Nephron (organoid): ENCODE measurements around the gene IDUA.

Experiments used
- H3K27ac Mint-ChIP-seq, 3 experiments: 2 replicates each; pipeline ENCODE4 v1.8.0; 2020; ENCODE audit warnings: mixed read lengths in 3 of 3, mild to moderate bottlenecking in 2 of 3, moderate library complexity in 1 of 3
- H3K27me3 Mint-ChIP-seq: 2 replicates; pipeline ENCODE4 v1.8.0; 2021; ENCODE audit warnings: low read depth, mild to moderate bottlenecking, moderate library complexity, mixed read lengths
- H3K36me3 Mint-ChIP-seq: 2 replicates; pipeline ENCODE4 v1.8.0; 2020; ENCODE audit warnings: low read depth, mixed read lengths
- H3K4me1 Mint-ChIP-seq: 2 replicates; pipeline ENCODE4 v1.8.0; 2020; ENCODE audit warnings: mixed read lengths
- H3K4me3 Mint-ChIP-seq, 3 experiments: 2 replicates each; pipeline ENCODE4 v1.8.0; 2020; ENCODE audit warnings: mild to moderate bottlenecking in 3 of 3, mixed read lengths in 3 of 3, moderate library complexity in 2 of 3
- H3K9me3 Mint-ChIP-seq: 2 replicates; pipeline ENCODE4 v1.8.0; 2020; ENCODE audit warnings: mixed read lengths
- CTCF ChIP-seq, 3 experiments: fragments of 200-600 bp; sonication (generic); IDR thresholded peaks; one replicate each; pipeline ENCODE4 v1.5.0; 2021; ENCODE audit warnings: antibody characterized with exemption in 3 of 3; ENCODE audit not compliant: unreplicated experiment in 3 of 3

IDUA gene

GRCh38 chr4:1047106-1047975 lies 60.5 kb downstream of the IDUA start:
- Mint-ChIP-seq H3K27me3 (peaks cover 63% of the 10 kb centered on the region), H3K36me3 (no peaks in the 10 kb centered on the region), H3K4me1 (peaks cover 16% of the 10 kb centered on the region), H3K9me3 (peaks cover 2% of the 10 kb centered on the region), H3K27ac (peak overlapping the region in 2 of 3 experiments; percentile 50 to 71), H3K4me3 (peak overlapping the region in 2 of 3 experiments; percentile 19 to 47)
- no peak for TF ChIP-seq CTCF (IDR thresholded peaks at IDR 0.05; ENCODE audit: unreplicated experiment in 3 of 3)

- Mint-ChIP-seq H3K4me1 (peaks cover 22% of the 10 kb centered on the region), H3K36me3 (no peaks in the 10 kb centered on the region), H3K27me3 (peaks cover 70% of the 10 kb centered on the region), H3K27ac (peak overlapping the region in 1 of 3 experiments; percentile 50), H3K9me3 (peaks cover 2% of the 10 kb centered on the region), H3K4me3 (no peak overlapping the region)
- no peak for TF ChIP-seq CTCF (IDR thresholded peaks at IDR 0.05; ENCODE audit: unreplicated experiment in 3 of 3)
Measured at GRCh38 chr4:1047976-1048772, 61.3 kb downstream of the IDUA start.

GRCh38 chr4:1048773-1049590 lies 62.1 kb downstream of the IDUA start:
- no peak for TF ChIP-seq CTCF (IDR thresholded peaks at IDR 0.05; ENCODE audit: unreplicated experiment in 3 of 3)
- no peaks in the 10 kb centered on the region for H3K36me3 Mint-ChIP-seq
- H3K27me3 Mint-ChIP-seq: peaks cover 70% of the 10 kb centered on the region
- H3K4me1 Mint-ChIP-seq: peaks cover 21% of the 10 kb centered on the region
- peak overlapping the region in 1 of 3 experiments; percentile 43 for H3K27ac Mint-ChIP-seq
- peaks cover 2% of the 10 kb centered on the region for H3K9me3 Mint-ChIP-seq
- H3K4me3 Mint-ChIP-seq: no peak overlapping the region

GRCh38 chr4:1049591-1049905 lies 62.7 kb downstream of the IDUA start:
- TF ChIP-seq CTCF (IDR thresholded peaks at IDR 0.05; ENCODE audit: unreplicated experiment in 3 of 3): no peak
- peaks cover 2% of the 10 kb centered on the region for H3K9me3 Mint-ChIP-seq
- peaks cover 67% of the 10 kb centered on the region for H3K27me3 Mint-ChIP-seq
- no peak overlapping the region for H3K27ac Mint-ChIP-seq
- no peaks in the 10 kb centered on the region for H3K36me3 Mint-ChIP-seq
- H3K4me1 Mint-ChIP-seq: peaks cover 21% of the 10 kb centered on the region
- no peak overlapping the region for H3K4me3 Mint-ChIP-seq

DNA sequence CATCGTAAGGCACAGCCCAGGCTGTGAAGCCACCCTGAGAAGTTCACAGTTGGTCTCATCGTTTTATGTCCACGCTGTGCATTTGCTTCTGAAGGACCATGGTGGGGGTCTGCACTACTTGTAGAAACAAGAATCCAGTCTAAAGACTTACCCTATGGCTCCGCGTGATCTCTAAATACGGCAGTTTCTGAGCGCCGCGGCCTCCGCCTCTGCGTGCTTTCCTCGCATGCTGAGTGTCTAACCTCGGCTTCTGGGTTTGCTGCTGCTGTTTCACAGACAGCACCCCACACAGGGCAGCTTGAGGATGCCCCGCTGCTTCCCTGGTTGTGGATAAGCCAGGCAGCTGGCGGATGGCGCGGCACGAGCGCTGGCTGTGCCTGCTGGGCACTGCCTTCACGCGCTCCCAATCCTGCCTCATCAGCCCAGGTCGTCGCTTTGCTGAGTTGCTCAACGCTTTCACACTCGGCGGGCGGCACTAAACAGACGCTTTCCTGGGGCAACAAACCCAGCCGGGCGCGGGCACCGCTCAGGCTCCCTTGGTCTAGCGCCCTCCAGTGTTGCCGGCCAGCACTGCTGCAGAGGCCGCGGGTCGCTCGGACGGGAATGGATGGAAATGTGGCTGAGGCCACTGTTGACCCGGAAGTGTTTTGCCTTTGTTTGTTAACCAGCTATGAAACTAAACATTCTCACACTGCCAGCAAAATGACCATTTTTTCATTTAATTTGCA lies 63.8 kb downstream of the IDUA start:
- no peak overlapping the region for H3K27ac Mint-ChIP-seq
- H3K36me3 Mint-ChIP-seq: no peaks in the 10 kb centered on the region
- H3K4me1 Mint-ChIP-seq: peaks cover 21% of the 10 kb centered on the region
- peaks cover 65% of the 10 kb centered on the region for H3K27me3 Mint-ChIP-seq
- H3K9me3 Mint-ChIP-seq: peaks cover 2% of the 10 kb centered on the region
- no peak overlapping the region for H3K4me3 Mint-ChIP-seq
- TF ChIP-seq CTCF (IDR thresholded peaks at IDR 0.05; ENCODE audit: unreplicated experiment in 3 of 3): peak in 1 of 3 experiments; percentile 17
